DND-41 (cell line): ENCODE results near the gene WAS.

Source experiments
- ATAC-seq: fragments of 200-7000 bp; cut with Tn5 transposase; 3 replicates; pipeline ENCODE4 v1.9.1; 2021; ENCODE audit warnings: low read depth; ENCODE audit not compliant: insufficient read depth
- DNase-seq: peaks from one replicate; pipeline ENCODE4 v3.0.0-alpha.2; 2020
- H2AFZ ChIP-seq: 2 replicates; pipeline ENCODE4 v1.6.0; 2012; ENCODE audit warnings: low read depth, low read length
- H3K27ac ChIP-seq: 2 replicates; pipeline ENCODE4 v1.5.1; 2012; ENCODE audit warnings: low read length, inconsistent platforms
- H3K27me3 ChIP-seq: fragments of 200-600 bp; sonication (generic); 2 replicates; pipeline ENCODE4 v1.6.0; 2012; ENCODE audit warnings: low read length, mild to moderate bottlenecking, inconsistent platforms; ENCODE audit not compliant: insufficient read depth, poor library complexity
- H3K36me3 ChIP-seq: 2 replicates; pipeline ENCODE4 v1.5.1; 2012; ENCODE audit warnings: low read length, inconsistent platforms; ENCODE audit not compliant: insufficient read depth
- H3K4me1 ChIP-seq: 2 replicates; pipeline ENCODE4 v1.5.1; 2012; ENCODE audit warnings: mild to moderate bottlenecking, low read length; ENCODE audit not compliant: insufficient read depth
- H3K4me2 ChIP-seq: 2 replicates; pipeline ENCODE4 v1.6.0; 2012; ENCODE audit warnings: mild to moderate bottlenecking, moderate library complexity, low read length, inconsistent platforms; ENCODE audit not compliant: insufficient read depth
- H3K4me3 ChIP-seq, 2 experiments: fragments of 200-600 bp in 1 of 2; shearing (Covaris generic) in 1 of 2; 2 replicates each; pipeline ENCODE4 v1.5.1; 2012 to 2016; ENCODE audit warnings: inconsistent platforms in 2 of 2, low read length in 2 of 2, mild to moderate bottlenecking in 2 of 2, low read depth in 1 of 2, moderate library complexity in 1 of 2
- H3K79me2 ChIP-seq: 2 replicates; pipeline ENCODE4 v1.6.0; 2012; ENCODE audit warnings: low read length, inconsistent platforms; ENCODE audit not compliant: insufficient read depth
- H3K9ac ChIP-seq: 2 replicates; pipeline ENCODE4 v1.6.0; 2012; ENCODE audit warnings: low read depth, mild to moderate bottlenecking, inconsistent platforms, low read length, moderate library complexity
- H3K9me3 ChIP-seq: 2 replicates; pipeline ENCODE4 v1.5.1; 2012; ENCODE audit warnings: low read length, moderate library complexity, mild to moderate bottlenecking, inconsistent platforms; ENCODE audit not compliant: insufficient read depth, severe bottlenecking
- H4K20me1 ChIP-seq: 2 replicates; pipeline ENCODE4 v1.6.0; 2012; ENCODE audit warnings: low read length; ENCODE audit not compliant: insufficient read depth
- CTCF ChIP-seq: IDR thresholded peaks from 2 replicates; pipeline ENCODE4 v1.5.1; 2012; ENCODE audit warnings: borderline replicate concordance, low read length, moderate library complexity, mild to moderate bottlenecking; ENCODE audit not compliant: poor library complexity, severe bottlenecking; ENCODE audit errors: extremely low read depth
- EZH2 ChIP-seq: IDR thresholded peaks from 3 replicates; pipeline ENCODE4 v1.6.1; 2012; ENCODE audit warnings: borderline replicate concordance, low read depth, mild to moderate bottlenecking, moderate library complexity, low read length, inconsistent platforms; ENCODE audit not compliant: severe bottlenecking

The WAS gene

GRCh38 chrX:48696909-48697727 is 13.5 kb downstream of the WAS start:
- Histone ChIP-seq H3K9me3 (no peaks in the 10 kb centered on the region), H3K36me3 (peaks cover 40% of the 10 kb centered on the region), H3K27me3 (no peaks in the 10 kb centered on the region), H3K9ac (peak overlapping the region; percentile 81), H2AFZ (peak overlapping the region; percentile 51; the same call in 1 of the 2 replicates), H3K4me1 (peaks cover 45% of the 10 kb centered on the region), H4K20me1 (peaks cover 17% of the 10 kb centered on the region), H3K27ac (peak overlapping the region; percentile 83), H3K4me2 (peak overlapping the region; percentile 80), H3K79me2 (peaks cover 52% of the 10 kb centered on the region), H3K4me3 (peak overlapping the region; percentile 43 to 60; a peak in 3 of 4 replicates)
- ATAC-seq = peak; percentile 40
- DNase-seq = peak; percentile 75
- TF ChIP-seq CTCF = no peak
- no peak for TF ChIP-seq EZH2

- peak overlapping the region; percentile 80; the same call in 1 of the 2 replicates for H3K4me2 ChIP-seq
- H3K4me1 ChIP-seq = peaks cover 47% of the 10 kb centered on the region
- H3K4me3 ChIP-seq = no peak overlapping the region
- peak overlapping the region; percentile 81 for H3K9ac ChIP-seq
- H3K36me3 ChIP-seq = peaks cover 52% of the 10 kb centered on the region
- peaks cover 64% of the 10 kb centered on the region for H3K79me2 ChIP-seq
- no peaks in the 10 kb centered on the region for H3K27me3 ChIP-seq
- H3K27ac ChIP-seq = no peak overlapping the region
- peaks cover 26% of the 10 kb centered on the region for H4K20me1 ChIP-seq
- no peak for ATAC-seq
- no peak overlapping the region for H2AFZ ChIP-seq
- TF ChIP-seq EZH2 (no peak), CTCF (no peak)
- no peak for DNase-seq
- H3K9me3 ChIP-seq = no peaks in the 10 kb centered on the region
Measured at GRCh38 chrX:48698306-48698705, 14.7 kb downstream of the WAS start.

- no peak overlapping the region for H3K27ac ChIP-seq
- H3K79me2 ChIP-seq = peaks cover 83% of the 10 kb centered on the region
- H3K4me2 ChIP-seq = peak overlapping the region; percentile 32; the same call in 1 of the 2 replicates
- no peak overlapping the region for H3K9ac ChIP-seq
- H4K20me1 ChIP-seq = peaks cover 42% of the 10 kb centered on the region
- peaks cover 71% of the 10 kb centered on the region for H3K36me3 ChIP-seq
- ATAC-seq = no peak
- H3K4me1 ChIP-seq = peaks cover 48% of the 10 kb centered on the region
- no peak for DNase-seq
- TF ChIP-seq EZH2 (no peak), CTCF (no peak)
- H3K27me3 ChIP-seq = no peaks in the 10 kb centered on the region
- H3K9me3 ChIP-seq = no peaks in the 10 kb centered on the region
- H2AFZ ChIP-seq = no peak overlapping the region
- H3K4me3 ChIP-seq = no peak overlapping the region
Measured at GRCh38 chrX:48700246-48700645, 16.6 kb downstream of the WAS start.
